ENCODE results near the gene FDPS.

GRCh38 chr1:155300024-155300423 lies 8.6 kb upstream of the FDPS start:
- TF ChIP-seq CTCF (IDR thresholded peaks at IDR 0.05) = no peak
- no peak for TF ChIP-seq POLR2A (IDR thresholded peaks at IDR 0.05)
